HG03095 (cell line): Measurements from ENCODE around the gene SLC3A2.

Source experiments
- ATAC-seq: cut with Tn5 transposase; IDR thresholded peaks from one replicate; pipeline ENCODE4 v1.9.1; 2021; ENCODE audit warnings: moderate library complexity; ENCODE audit not compliant: unreplicated experiment

SLC3A2 gene

DNA sequence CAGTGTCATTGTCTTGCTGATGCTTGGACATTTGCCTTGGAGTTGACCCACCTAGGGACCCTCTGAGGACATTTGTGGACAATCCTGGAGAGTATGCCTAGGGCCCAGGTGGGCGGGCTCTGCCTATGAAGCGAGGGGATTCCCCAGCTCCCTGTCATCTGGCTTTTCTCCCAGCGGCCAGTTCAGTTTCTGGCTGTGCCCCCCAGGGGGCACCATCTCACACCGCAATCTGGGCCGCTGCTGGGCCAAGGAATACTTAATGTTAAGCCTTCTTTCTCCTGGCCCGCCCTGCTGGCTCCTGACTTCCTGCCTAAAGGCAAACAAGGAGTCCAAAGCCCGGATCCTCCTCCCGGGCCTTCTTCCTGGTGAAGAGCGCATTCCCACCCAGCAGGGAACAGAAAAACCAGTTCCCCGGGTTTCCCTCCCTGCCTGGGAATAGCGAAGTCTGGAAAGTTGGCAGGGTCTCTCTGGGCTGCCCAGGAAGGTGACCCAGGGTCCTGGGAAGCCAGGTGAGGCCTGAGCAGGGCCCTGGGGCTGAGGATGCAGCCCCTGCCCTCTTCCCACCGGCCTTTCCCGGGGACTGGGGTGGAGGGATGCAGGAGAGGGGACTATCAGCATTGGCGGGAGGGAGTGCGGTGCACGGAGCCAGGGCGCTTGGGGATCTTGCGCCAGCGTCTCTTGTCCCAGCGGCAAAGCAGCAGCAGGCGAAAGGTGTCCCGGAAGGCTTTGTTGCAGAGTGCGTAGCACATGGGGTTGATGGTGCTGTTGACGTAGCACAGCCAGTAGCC lies 28.6 kb downstream of the SLC3A2 start:
- ATAC-seq: no peak

DNA sequence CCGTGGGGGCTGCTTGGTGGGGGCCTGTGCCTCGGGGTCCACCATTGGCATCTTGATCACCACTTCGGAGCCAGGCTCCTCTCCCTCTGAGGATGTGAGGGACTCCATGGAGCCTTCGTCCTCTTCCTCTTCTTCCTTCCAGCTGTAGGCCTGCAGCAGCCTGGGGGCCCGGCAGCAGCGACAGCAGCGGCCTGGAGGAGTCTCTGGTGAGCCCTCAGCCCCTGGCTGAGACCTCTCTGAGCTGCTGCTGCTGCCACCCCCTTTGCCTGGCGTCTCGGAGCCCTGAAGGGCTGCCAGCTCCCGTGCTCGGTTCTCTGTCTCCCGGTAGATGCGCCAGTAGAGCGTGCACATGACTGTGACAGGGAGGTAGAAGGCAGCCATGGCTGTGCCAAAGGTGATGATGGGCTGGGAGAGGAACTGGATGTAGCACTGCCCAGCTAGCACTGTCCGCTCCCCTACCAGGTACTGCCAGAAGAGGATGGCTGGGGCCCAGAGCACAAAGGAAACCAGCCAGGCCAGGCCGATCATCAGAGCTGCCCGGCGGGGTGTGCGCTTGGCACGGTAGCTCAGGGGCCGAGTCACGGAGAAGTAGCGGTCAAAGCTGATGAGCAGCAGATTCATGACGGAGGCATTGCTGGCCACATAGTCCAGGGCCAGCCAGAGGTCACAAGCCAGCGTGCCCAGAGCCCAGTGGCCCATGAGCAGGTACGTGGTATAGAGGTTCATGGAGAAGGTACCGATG lies 29.6 kb downstream of the SLC3A2 start:
- ATAC-seq: no peak

- no peak for ATAC-seq
Measured at GRCh38 chr11:62911137-62912130, 30.7 kb downstream of the SLC3A2 start.

GRCh38 chr11:62912268-62912667 lies 31.6 kb downstream of the SLC3A2 start:
- ATAC-seq: no peak

GRCh38 chr11:62914416-62914815 lies 33.7 kb downstream of the SLC3A2 start:
- ATAC-seq: no peak

DNA sequence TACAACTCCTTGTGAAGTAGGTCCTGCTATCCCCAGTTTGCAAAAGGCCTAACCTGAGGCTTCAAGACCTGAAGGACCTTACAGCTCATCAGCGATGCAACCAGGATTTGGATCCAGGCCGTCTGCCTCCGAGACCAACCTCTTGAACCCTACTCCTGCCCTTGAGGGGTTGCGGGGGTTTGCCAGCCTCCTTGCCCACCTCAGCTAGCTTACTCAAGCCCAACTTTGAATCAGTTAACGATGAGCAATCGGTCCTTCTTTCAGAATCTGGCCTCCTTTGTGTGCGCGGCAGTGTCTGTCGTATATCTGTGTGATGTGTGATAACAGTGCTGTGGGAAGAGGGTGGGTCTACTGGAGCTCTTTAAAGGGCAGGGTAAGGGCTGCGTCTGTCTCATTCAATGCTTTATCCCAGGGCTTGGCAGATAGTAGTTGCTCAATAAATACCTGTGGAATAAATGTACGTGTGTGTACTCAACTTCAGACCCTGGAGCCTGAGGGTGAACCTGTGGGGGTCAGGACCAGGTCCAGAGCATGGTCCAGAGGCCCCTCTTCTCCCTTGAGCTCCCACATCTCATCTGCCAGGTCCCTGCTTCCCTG lies 37.3 kb downstream of the SLC3A2 start:
- ATAC-seq: no peak

DNA sequence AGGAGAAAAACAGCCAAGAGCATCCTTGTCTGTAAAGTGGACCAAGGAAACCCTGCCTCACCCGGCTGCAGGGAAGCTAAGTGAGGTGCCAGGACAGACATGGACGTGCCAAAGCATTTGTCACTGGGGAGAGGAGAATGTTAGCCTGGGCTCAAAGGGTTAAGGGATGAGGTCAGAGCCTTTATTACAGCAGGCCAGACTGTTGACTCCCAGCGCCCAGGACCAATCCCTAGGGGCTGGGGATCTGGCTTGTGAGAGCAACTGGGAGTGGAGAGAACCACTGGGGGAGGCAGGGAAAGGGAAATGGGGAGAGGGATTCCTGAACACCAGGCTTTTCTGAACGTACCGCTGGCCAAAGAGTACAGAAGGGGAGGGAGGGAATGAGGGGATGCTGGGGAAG lies 37.8 kb downstream of the SLC3A2 start:
- ATAC-seq: no peak

DNA sequence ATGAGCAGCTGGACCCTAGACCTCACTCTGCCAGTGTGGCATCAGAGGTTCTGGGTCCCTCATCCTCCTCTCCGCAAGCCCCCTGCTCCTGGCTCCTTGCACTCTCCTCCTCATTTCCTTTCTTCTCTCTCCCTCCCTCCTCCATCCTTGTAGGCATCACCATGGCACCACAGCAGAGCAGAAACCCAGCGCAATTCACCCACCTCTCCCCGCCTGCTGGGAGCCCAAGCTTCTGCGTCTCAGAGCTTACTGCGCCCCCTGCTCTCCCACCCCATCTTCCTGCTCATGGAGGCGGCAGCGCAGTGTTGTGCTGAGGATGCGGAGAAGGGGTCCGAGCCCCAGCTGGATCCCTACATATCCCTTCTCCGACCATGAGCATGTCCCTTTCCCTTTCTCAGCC lies 38.8 kb downstream of the SLC3A2 start:
- ATAC-seq: no peak

DNA sequence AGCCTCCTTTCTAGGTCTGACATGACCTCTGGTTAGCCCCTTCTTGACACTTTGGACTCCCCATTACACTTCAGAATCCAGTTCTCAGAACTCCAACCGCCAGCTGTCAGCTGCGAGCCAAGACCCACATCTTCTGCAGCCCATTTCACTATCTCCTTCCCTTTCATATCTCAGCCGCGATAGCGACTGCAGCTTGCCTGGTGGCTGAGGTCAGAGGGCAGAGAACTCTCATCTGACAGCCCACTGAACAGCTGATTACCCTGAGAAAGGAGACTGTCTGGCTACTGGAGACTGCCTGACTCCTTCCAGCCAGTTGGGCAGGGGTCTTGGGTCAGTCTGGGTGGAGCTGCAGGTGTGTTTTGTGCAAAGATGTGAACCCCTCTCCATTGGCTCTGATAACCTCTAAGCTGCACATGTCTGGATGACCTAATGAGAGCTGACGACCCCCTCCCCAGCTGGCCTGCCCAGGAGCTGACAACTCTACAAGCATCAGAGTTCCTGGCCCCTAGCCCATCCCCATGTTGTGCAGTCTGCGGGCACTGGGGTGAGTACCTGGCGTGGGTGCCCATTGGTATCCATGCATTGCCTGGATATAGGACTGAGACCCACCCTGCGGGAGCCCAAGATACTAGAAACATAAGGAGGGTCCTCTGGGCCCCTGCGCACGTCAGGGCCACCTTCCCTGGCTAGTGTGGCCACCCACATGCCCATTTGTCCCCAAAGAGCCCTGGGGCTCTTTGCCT lies 39.4 kb downstream of the SLC3A2 start:
- ATAC-seq: no peak

DNA sequence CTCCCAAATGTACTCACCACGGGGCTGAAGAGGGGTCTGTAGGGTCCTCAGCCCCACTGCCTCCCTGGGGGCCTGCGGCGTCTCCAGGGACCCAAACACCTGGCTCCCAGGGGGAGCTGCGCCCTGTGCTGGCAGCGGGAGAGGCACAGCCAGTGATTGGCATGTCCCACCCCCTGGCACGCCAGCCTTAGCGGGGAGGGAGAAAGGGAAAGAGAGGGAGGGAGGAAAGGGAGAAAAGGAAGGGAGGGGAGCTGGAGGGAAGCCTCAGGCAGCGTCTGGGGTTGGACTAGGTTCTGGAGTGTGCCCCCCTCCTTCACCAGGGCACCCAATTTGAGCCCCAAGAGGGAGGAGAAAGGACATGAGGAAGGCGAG lies 40.5 kb downstream of the SLC3A2 start, which contains the start of gene CHRM1:
CHRM1 (minus strand) TSS at position 163 of the 372 bp plus-strand sequence. CDS start 10,263 bp downstream, outside the sequence.
- ATAC-seq: no peak

DNA sequence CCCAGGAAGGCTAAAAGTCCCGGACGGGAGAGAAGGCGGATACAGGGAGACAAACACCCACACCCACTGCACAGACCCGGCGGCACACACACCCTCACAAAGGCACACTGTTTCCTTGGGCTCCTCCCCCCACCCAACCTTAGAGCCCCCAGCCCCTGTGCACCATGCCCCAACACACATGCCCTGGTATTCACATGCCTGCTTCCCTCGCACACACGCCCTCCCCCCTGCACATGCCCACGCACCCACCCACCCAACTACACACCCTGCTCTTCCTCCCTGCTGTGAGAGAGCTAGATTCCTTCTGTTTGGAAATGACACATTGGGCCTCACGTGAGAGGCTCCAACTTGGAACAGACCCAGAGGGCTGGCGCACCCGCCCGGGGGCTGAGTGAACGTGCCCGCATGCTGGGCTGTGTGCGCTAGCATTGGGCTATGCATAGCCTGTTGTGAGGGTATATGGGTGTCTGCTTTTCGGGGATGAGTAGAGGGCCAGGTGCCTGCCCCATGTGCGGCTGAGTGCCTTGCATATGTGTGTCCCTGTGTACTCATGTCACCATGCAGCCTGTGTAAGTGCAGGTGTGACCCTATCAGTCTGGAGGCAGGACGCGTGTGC lies 41.0 kb downstream of the SLC3A2 start:
- no peak for ATAC-seq

GRCh38 chr11:62922189-62922589 lies 41.5 kb downstream of the SLC3A2 start:
- ATAC-seq: no peak

GRCh38 chr11:62922653-62923431 lies 42.1 kb downstream of the SLC3A2 start:
- no peak for ATAC-seq

GRCh38 chr11:62923601-62924411 lies 43.1 kb downstream of the SLC3A2 start:
- ATAC-seq: no peak

DNA sequence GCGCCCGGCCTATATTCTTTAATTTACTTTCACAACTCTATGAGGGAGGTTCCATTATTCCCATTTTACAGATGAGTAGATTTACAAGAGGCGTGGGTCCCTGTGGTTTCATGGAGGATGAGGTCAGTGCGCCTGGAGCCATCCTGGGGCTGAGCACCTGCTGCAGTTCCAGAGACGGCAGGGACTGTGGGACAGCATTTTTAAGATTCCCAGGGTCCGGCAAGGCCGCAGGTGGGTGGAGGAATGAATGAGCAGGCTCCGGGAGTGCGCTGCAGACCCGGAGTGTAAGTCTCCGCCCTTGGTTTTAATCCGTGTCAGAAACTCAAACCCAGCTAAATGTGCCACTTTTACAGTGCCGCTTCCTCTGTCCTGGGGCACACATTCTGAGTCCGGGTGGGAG lies 44.6 kb downstream of the SLC3A2 start:
- ATAC-seq: no peak

DNA sequence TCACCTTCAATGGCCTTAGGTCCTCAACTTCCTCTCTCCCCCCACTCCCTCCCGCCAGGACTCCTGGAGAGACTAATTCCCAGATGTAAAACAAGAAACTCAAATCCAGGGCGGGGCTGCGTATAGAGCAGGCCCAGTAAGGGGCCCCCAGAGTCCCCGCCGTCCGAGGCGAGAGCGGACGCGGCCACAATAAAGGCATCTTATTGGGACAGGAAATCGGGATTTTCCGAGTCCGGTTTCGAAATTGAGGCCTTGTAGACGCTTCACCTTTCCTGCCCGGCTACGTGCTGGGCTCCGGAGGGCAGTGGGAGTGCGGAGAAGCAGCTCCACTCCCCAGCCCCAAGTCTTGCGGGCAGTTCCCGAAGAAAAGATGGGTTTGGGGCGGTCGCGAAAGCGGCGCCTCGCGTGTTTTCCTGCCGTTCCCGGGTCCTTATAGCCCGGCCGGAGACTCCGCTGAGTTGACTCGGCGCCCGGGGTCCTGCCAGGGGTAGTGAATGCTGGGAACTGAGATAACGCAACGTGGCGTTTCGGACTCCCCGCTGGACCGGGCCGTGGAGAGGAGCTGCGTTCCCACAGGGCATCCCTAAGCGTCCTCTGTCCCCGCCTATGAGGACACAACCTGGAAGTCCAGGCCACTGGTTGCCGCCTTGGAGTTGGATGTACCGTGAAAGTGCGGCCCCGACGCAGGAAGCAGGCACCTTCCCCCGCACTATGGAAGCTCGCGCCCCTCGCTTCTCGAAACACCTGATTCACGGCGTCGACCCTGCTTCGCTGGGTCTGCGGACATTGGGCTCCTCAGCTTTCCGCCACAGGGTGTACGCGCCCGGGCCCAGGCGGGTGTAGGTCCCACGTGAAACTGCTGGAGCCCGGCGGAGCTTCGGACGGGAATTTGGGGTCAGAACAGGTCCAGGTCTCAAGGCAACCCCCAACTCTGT lies 45.3 kb downstream of the SLC3A2 start:
- ATAC-seq: no peak
